OCI-LY1 (cell line): ENCODE results near the gene LIMS2.

ENCODE experiments used
- EZH2 ChIP-seq: fragments of 200-600 bp; sonication (generic), shearing (Covaris generic); IDR thresholded peaks from 2 replicates; pipeline ENCODE4 v1.8.0; 2017; ENCODE audit warnings: borderline replicate concordance, mixed run types, mild to moderate bottlenecking, antibody characterized with exemption, low read length, moderate library complexity, mixed read lengths
- TF ChIP-seq, protein P1 (sequence below): fragments of 200-600 bp; sonication (generic), shearing (Covaris generic); IDR thresholded peaks from 2 replicates; pipeline ENCODE4 v1.5.1; 2017; ENCODE audit warnings: mild to moderate bottlenecking, antibody characterized with exemption, low read length, moderate library complexity, mixed read lengths

DNA sequence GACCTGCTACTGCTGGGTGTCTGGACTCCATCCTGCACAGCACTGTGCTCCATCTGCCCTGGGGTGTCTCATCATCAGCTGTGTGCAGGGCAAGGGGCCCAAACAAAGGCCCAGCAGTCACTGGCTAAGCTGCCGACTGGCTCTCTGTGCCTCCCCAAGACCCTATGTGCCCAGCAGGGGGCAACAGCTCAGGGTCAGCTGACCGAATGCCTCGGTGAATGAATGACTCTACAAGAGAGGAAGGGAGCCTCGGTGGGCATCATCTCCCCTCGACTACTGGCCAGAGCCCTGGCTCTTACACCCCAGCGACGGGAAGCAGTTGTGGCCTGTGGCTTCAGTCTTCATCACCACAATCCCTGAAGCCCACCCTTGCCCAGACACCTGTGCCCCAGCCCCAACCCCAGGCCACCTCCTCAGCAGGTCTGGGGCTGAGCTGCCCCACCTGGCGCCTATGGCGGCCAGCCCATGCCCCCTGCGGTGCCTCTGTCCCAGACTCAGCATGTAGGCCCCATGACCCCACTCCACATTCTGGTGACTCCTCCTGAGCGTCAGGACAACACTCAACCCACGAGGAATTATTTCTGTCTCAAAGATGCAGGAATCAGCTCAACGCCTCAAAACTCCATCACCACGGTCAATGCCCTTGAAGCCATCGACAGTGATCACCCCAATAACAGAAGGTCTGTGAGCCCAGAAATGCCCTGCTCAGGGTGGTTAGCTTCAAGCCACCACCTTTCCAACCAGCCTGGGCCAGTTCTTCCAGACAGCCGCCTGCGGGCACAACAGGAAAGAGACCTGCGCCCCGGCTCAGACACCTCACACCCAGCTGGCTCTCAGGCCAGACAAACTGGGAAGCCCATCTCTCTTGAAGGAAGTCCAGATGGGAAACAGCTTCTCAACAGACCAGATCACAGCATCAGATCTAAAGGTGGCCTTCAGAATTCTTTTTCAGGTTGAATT lies 31.0 kb downstream of the LIMS2 start:
- TF ChIP-seq, protein P1, sequence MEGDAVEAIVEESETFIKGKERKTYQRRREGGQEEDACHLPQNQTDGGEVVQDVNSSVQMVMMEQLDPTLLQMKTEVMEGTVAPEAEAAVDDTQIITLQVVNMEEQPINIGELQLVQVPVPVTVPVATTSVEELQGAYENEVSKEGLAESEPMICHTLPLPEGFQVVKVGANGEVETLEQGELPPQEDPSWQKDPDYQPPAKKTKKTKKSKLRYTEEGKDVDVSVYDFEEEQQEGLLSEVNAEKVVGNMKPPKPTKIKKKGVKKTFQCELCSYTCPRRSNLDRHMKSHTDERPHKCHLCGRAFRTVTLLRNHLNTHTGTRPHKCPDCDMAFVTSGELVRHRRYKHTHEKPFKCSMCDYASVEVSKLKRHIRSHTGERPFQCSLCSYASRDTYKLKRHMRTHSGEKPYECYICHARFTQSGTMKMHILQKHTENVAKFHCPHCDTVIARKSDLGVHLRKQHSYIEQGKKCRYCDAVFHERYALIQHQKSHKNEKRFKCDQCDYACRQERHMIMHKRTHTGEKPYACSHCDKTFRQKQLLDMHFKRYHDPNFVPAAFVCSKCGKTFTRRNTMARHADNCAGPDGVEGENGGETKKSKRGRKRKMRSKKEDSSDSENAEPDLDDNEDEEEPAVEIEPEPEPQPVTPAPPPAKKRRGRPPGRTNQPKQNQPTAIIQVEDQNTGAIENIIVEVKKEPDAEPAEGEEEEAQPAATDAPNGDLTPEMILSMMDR = no peak
- no peak for TF ChIP-seq EZH2
